C4-2B (cell line): ENCODE measurements around the gene PDXK.

ENCODE experiments used
- H3K27ac ChIP-seq: fragments of 450-650 bp; 2 replicates; pipeline ENCODE4 v1.5.1; 2017
- CTCF ChIP-seq: fragments of 450-650 bp; conservative IDR thresholded peaks from 2 replicates; pipeline ENCODE4 v1.5.1; 2017; ENCODE audit warnings: mild to moderate bottlenecking
- ZFX ChIP-seq: fragments of 450-650 bp; IDR thresholded peaks from 2 replicates; pipeline ENCODE4 v1.6.1; 2017

The PDXK gene

GRCh38 chr21:43751955-43752591 is 33.1 kb downstream of the PDXK start:
- no peak for TF ChIP-seq CTCF
- TF ChIP-seq ZFX: no peak
- H3K27ac ChIP-seq: no peak overlapping the region

GRCh38 chr21:43752758-43753438 is 34.0 kb downstream of the PDXK start:
- no peak for TF ChIP-seq ZFX
- TF ChIP-seq CTCF: no peak
- H3K27ac ChIP-seq: no peak overlapping the region

GRCh38 chr21:43753439-43753799 is 34.5 kb downstream of the PDXK start:
- no peak overlapping the region for H3K27ac ChIP-seq
- no peak for TF ChIP-seq CTCF
- TF ChIP-seq ZFX: no peak

- TF ChIP-seq ZFX (no peak), CTCF (no peak)
- H3K27ac ChIP-seq: no peak overlapping the region
Observed at GRCh38 chr21:43754948-43755781, 36.2 kb downstream of the PDXK start.

GRCh38 chr21:43755820-43756594 is 37.1 kb downstream of the PDXK start:
- H3K27ac ChIP-seq: no peak overlapping the region
- TF ChIP-seq ZFX (no peak), CTCF (no peak)

GRCh38 chr21:43757601-43758000 is 38.7 kb downstream of the PDXK start:
- H3K27ac ChIP-seq: no peak overlapping the region
- TF ChIP-seq CTCF (no peak), ZFX (no peak)
